Measurements from ENCODE around the gene DHRSX. TPM values are rescaled to one million over a fixed set of nuclear protein-coding genes. Genes with fewer than 3 reads are reported as not detected.
"Not testable (repeated sequence)": the region's sequence is repeated elsewhere in the genome, so short reads cannot be mapped to it uniquely, and the experiment has no call there.

DHRSX gene
- total and polyA plus RNA-seq, 2 donors (not counting 1 experiment from before 2014, with no cell fraction given), result 18.8 to 39.0 TPM

DNA sequence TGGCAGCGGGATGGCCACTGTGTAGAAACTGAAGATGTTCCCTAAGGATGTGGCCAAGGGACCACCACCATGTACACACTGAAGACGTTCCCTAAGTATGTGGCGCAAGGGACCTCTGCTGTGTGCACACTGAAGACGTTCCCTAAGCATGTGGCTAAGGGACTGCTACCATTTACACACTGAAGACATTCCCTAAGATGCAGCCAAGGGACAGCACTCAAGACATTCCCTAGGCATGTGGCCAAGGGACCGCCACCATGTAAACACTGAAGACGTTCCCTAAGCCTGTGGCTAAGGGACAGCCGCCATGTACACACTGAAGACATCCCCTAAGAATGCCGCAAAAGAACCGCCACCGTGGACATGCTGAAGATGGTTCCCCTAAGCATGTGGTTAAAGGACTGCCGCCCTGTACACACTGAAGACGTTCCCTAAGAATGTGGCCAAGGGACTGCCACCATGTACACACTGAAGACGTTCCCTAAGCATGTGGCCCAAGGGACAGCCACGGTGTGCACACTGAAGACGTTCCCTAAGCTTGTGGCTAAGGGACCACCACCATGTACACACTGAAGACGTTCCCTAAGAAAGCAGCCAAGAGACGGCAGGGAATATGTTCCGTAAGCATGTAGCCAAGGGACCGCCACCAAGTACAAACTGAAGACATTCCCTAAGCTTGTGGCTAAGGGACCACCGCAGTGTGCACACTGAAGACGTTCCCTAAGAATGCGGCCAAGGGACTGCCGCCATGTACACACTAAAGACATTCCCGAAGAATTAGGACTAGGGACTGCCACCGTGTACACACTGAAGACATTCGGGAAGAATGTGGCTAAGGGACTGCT lies 43.3 kb downstream of the DHRSX start:
- intact Hi-C loops (cut with micrococcal nuclease), result no loop called here
- H3K27ac Mint-ChIP-seq, result no peak overlapping the region
- ATAC-seq (ENCODE audit: low read depth), result no peak
- 99% methylated on average over 26 of the region's 26 CpGs for WGBS (ENCODE audit: insufficient coverage)
- no peaks in the 10 kb centered on the region for H3K27me3 ChIP-seq (replicated peaks in 1 of 4; ENCODE audit: control extremely low read depth in 1 of 4, control insufficient read depth in 3 of 4, insufficient read depth in 4 of 4, low read length in 3 of 4)
- DNase-seq, result no peak
- no peak overlapping the region for H3K4me2 ChIP-seq (replicated peaks; ENCODE audit: low read depth, low read length, poor library complexity, severe bottlenecking)
- CTCF ChIA-PET, result no interaction called here
- H3K9me3 Mint-ChIP-seq (ENCODE audit: insufficient read depth), result peaks cover 4% of the 10 kb centered on the region
- peaks cover 0 to 13% (median 3%) of the 10 kb centered on the region in 3 donors for H3K9me3 ChIP-seq (ENCODE audit: control extremely low read depth in 1 of 3, control insufficient read depth in 2 of 3, insufficient read depth in 1 of 3, low read length in 2 of 3)
- peaks cover 0 to 3% of the 10 kb centered on the region in 2 experiments for H3K36me3 ChIP-seq (replicated peaks in 1 of 2; ENCODE audit: control extremely low read depth in 1 of 2, control insufficient read depth in 1 of 2, extremely low read depth in 1 of 2, insufficient read depth in 2 of 2, low read length in 1 of 2)
- no peaks in the 10 kb centered on the region for H3K27me3 Mint-ChIP-seq
- no peak overlapping the region for H3K4me3 Mint-ChIP-seq
- H2AFZ ChIP-seq (ENCODE audit: insufficient read depth, low read depth, low read length, poor library complexity, severe bottlenecking), result no peak overlapping the region
- H3K27ac ChIP-seq (ENCODE audit: low read length in 2 of 2), result no peak overlapping the region
- TF ChIP-seq, protein P1, sequence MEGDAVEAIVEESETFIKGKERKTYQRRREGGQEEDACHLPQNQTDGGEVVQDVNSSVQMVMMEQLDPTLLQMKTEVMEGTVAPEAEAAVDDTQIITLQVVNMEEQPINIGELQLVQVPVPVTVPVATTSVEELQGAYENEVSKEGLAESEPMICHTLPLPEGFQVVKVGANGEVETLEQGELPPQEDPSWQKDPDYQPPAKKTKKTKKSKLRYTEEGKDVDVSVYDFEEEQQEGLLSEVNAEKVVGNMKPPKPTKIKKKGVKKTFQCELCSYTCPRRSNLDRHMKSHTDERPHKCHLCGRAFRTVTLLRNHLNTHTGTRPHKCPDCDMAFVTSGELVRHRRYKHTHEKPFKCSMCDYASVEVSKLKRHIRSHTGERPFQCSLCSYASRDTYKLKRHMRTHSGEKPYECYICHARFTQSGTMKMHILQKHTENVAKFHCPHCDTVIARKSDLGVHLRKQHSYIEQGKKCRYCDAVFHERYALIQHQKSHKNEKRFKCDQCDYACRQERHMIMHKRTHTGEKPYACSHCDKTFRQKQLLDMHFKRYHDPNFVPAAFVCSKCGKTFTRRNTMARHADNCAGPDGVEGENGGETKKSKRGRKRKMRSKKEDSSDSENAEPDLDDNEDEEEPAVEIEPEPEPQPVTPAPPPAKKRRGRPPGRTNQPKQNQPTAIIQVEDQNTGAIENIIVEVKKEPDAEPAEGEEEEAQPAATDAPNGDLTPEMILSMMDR (IDR thresholded peaks at IDR 0.05), result no peak
- no peak for TF ChIP-seq EZH2 (IDR thresholded peaks at IDR 0.05; ENCODE audit: borderline replicate concordance, insufficient read depth, low read depth, low read length, poor library complexity, severe bottlenecking)
- H3K9ac ChIP-seq (ENCODE audit: low read length), result no peak overlapping the region
- POLR2A ChIA-PET, result no interaction called here
- H3K79me2 ChIP-seq (ENCODE audit: control insufficient read depth, insufficient read depth, low read length), result peaks cover 43% of the 10 kb centered on the region
- H3K4me1 ChIP-seq (ENCODE audit: control insufficient read depth in 2 of 2, insufficient read depth in 2 of 2, low read length in 2 of 2), result no peaks in the 10 kb centered on the region
- H3K4me3 ChIP-seq (ENCODE audit: control extremely low read depth in 1 of 5, extremely low read depth in 1 of 5, insufficient read depth in 1 of 5, low read depth in 2 of 5, low read length in 4 of 5), result no peak overlapping the region
- peaks cover 23% of the 10 kb centered on the region for H4K20me1 ChIP-seq (ENCODE audit: control insufficient read depth, insufficient read depth, low read length, poor library complexity, severe bottlenecking)
- peaks cover 14% of the 10 kb centered on the region for H3K4me1 Mint-ChIP-seq

DNA sequence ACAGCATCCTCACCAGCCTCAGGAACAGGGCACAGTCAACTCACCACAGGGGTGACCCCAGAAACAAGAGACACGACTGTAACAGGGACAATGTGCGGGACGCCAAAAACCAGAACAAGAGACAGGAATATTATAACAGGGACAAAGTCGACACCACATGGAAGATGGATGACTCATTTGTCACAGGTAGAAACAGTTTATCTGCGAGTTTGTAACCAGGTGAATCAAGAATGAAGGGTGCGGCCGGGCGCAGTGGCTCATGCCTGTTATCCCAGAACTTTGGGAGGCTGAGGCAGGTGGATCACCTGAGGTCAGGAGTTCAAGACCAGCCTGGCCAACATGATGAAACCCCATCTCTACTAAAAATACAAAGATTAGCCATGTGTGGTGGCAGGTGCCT lies 44.7 kb downstream of the DHRSX start:
- H3K27me3 Mint-ChIP-seq; H3K4me3 Mint-ChIP-seq; H3K27ac Mint-ChIP-seq; H2AFZ ChIP-seq (ENCODE audit: insufficient read depth, low read depth, low read length, poor library complexity, severe bottlenecking); ATAC-seq (ENCODE audit: low read depth); H3K36me3 ChIP-seq (replicated peaks in 1 of 2; ENCODE audit: control extremely low read depth in 1 of 2, control insufficient read depth in 1 of 2, extremely low read depth in 1 of 2, insufficient read depth in 2 of 2, low read length in 1 of 2); H3K4me2 ChIP-seq (replicated peaks; ENCODE audit: low read depth, low read length, poor library complexity, severe bottlenecking); H3K9me3 Mint-ChIP-seq (ENCODE audit: insufficient read depth); H3K27ac ChIP-seq (ENCODE audit: low read length in 2 of 2); H3K4me3 ChIP-seq (ENCODE audit: control extremely low read depth in 1 of 5, extremely low read depth in 1 of 5, insufficient read depth in 1 of 5, low read depth in 2 of 5, low read length in 4 of 5); H3K27me3 ChIP-seq (replicated peaks in 1 of 4; ENCODE audit: control extremely low read depth in 1 of 4, control insufficient read depth in 3 of 4, insufficient read depth in 4 of 4, low read length in 3 of 4); H3K4me1 Mint-ChIP-seq; CTCF ChIA-PET; H3K4me1 ChIP-seq (ENCODE audit: control insufficient read depth in 2 of 2, insufficient read depth in 2 of 2, low read length in 2 of 2); DNase-seq; H3K9ac ChIP-seq (ENCODE audit: low read length); intact Hi-C loops (cut with micrococcal nuclease); POLR2A ChIA-PET: not testable (repeated sequence)
- peaks cover 48% of the 10 kb centered on the region for H3K79me2 ChIP-seq (ENCODE audit: control insufficient read depth, insufficient read depth, low read length)
- WGBS (ENCODE audit: insufficient coverage), result 97% methylated on average over 5 of the region's 8 CpGs
- peaks cover 23% of the 10 kb centered on the region for H4K20me1 ChIP-seq (ENCODE audit: control insufficient read depth, insufficient read depth, low read length, poor library complexity, severe bottlenecking)
- peaks cover 0 to 13% (median 3%) of the 10 kb centered on the region in 3 donors for H3K9me3 ChIP-seq (ENCODE audit: control extremely low read depth in 1 of 3, control insufficient read depth in 2 of 3, insufficient read depth in 1 of 3, low read length in 2 of 3)

DNA sequence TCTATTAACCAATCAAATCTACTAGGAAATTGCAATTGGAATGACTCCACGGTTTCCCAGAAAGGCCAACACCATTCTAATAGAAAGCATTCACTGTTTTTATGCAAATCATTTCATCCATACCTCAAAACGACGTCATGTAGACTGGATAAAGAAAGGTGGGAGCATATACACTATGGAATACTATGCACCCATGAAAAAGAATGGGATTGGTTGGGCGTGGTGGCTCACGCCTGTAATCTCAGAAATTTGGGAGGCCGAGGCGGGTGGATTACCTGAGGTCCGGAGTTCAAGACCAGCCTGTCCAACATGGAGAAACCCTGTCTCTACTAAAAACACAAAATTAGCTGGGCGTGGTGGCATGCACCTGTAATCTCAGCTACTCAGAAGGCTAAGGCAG lies 46.2 kb downstream of the DHRSX start:
- H3K27me3 Mint-ChIP-seq; H2AFZ ChIP-seq (ENCODE audit: insufficient read depth, low read depth, low read length, poor library complexity, severe bottlenecking); DNase-seq; H3K4me3 ChIP-seq (ENCODE audit: control extremely low read depth in 1 of 5, extremely low read depth in 1 of 5, insufficient read depth in 1 of 5, low read depth in 2 of 5, low read length in 4 of 5); H3K9ac ChIP-seq (ENCODE audit: low read length); CTCF ChIA-PET; intact Hi-C loops (cut with micrococcal nuclease); POLR2A ChIA-PET; H3K9me3 Mint-ChIP-seq (ENCODE audit: insufficient read depth); H3K4me2 ChIP-seq (replicated peaks; ENCODE audit: low read depth, low read length, poor library complexity, severe bottlenecking); H3K27ac Mint-ChIP-seq; H3K27ac ChIP-seq (ENCODE audit: low read length in 2 of 2); H3K4me3 Mint-ChIP-seq; H3K27me3 ChIP-seq (replicated peaks in 1 of 4; ENCODE audit: control extremely low read depth in 1 of 4, control insufficient read depth in 3 of 4, insufficient read depth in 4 of 4, low read length in 3 of 4); H3K4me1 Mint-ChIP-seq; ATAC-seq (ENCODE audit: low read depth); H3K4me1 ChIP-seq (ENCODE audit: control insufficient read depth in 2 of 2, insufficient read depth in 2 of 2, low read length in 2 of 2); H3K36me3 ChIP-seq (replicated peaks in 1 of 2; ENCODE audit: control extremely low read depth in 1 of 2, control insufficient read depth in 1 of 2, extremely low read depth in 1 of 2, insufficient read depth in 2 of 2, low read length in 1 of 2): not testable (repeated sequence)
- peaks cover 0 to 13% (median 3%) of the 10 kb centered on the region in 3 donors for H3K9me3 ChIP-seq (ENCODE audit: control extremely low read depth in 1 of 3, control insufficient read depth in 2 of 3, insufficient read depth in 1 of 3, low read length in 2 of 3)
- peaks cover 48% of the 10 kb centered on the region for H3K79me2 ChIP-seq (ENCODE audit: control insufficient read depth, insufficient read depth, low read length)
- H4K20me1 ChIP-seq (ENCODE audit: control insufficient read depth, insufficient read depth, low read length, poor library complexity, severe bottlenecking), result peaks cover 23% of the 10 kb centered on the region
- WGBS (ENCODE audit: insufficient coverage), result 100% methylated on average over 1 of the region's 9 CpGs
